Memory B cell (primary cell): Measurements from ENCODE around the gene BTAF1.

Experiments
- ATAC-seq: fragments of 150-1000 bp; cut with Tn5 transposase; 2 replicates; pipeline ENCODE4 v1.10.0; 2021; ENCODE audit warnings: low read depth, mild to moderate bottlenecking, moderate library complexity
- DNase-seq, 2 donors: peaks; one replicate each; pipeline ENCODE4 v3.0.0; 2022; ENCODE audit warnings: low spot score in 2 of 2
- H3K27ac Mint-ChIP-seq: one replicate; pipeline ENCODE4 v1.8.0; 2022; ENCODE audit warnings: mild to moderate bottlenecking, moderate library complexity, mixed read lengths
- H3K27me3 Mint-ChIP-seq: one replicate; pipeline ENCODE4 v1.8.0; 2022; ENCODE audit warnings: mixed read lengths
- H3K36me3 Mint-ChIP-seq: one replicate; pipeline ENCODE4 v1.8.0; 2022; ENCODE audit warnings: mild to moderate bottlenecking, mixed read lengths
- H3K4me1 Mint-ChIP-seq: one replicate; pipeline ENCODE4 v1.8.0; 2022; ENCODE audit warnings: mixed read lengths
- H3K4me3 Mint-ChIP-seq: one replicate; pipeline ENCODE4 v1.8.0; 2022; ENCODE audit warnings: mild to moderate bottlenecking, moderate library complexity, mixed read lengths
- H3K9me3 Mint-ChIP-seq: one replicate; pipeline ENCODE4 v1.8.0; 2022; ENCODE audit warnings: mixed read lengths

The BTAF1 gene

DNA sequence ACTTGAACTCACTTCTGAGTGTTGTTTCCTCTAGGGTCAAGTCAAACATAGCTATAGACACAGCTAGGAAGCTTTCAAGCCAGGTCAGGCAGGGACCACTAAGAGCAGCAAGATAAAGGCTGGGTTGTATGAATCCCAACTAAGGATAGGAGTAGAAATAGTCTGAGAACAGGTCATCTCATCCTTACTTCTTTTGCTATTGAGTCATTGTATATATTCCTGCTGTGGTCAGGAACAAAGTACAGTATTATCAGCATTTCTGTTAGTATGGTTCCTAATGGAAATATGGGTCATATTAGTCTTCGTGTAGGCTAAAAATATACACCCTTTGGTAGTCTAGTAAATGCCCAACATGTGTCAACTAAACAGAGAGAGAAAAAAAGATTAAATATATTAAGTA lies 145.3 kb downstream of the BTAF1 start:
- DNase-seq (no peak), ATAC-seq (no peak)
- H3K9me3 Mint-ChIP-seq: no peaks in the 10 kb centered on the region
- no peak overlapping the region for H3K27ac Mint-ChIP-seq
- no peak overlapping the region for H3K4me3 Mint-ChIP-seq
- no peaks in the 10 kb centered on the region for H3K4me1 Mint-ChIP-seq
- no peaks in the 10 kb centered on the region for H3K27me3 Mint-ChIP-seq
- peaks cover 3% of the 10 kb centered on the region for H3K36me3 Mint-ChIP-seq

- Mint-ChIP-seq H3K4me1 (no peaks in the 10 kb centered on the region), H3K27ac (no peak overlapping the region), H3K36me3 (peaks cover 19% of the 10 kb centered on the region), H3K27me3 (no peaks in the 10 kb centered on the region), H3K9me3 (no peaks in the 10 kb centered on the region), H3K4me3 (no peak overlapping the region)
- ATAC-seq: no peak
- DNase-seq: no peak
Measured at GRCh38 chr10:92074126-92074887, 150.7 kb downstream of the BTAF1 start.

- no peak for DNase-seq
- H3K27ac Mint-ChIP-seq: no peak overlapping the region
Measured at GRCh38 chr10:92075829-92076228, 152.3 kb downstream of the BTAF1 start.

GRCh38 chr10:92076722-92077121 lies 153.2 kb downstream of the BTAF1 start:
- peak overlapping the region; percentile 26 for H3K27ac Mint-ChIP-seq
- no peaks in the 10 kb centered on the region for H3K9me3 Mint-ChIP-seq
- ATAC-seq (no peak), DNase-seq (no peak)
- H3K4me1 Mint-ChIP-seq: no peaks in the 10 kb centered on the region
- peaks cover 31% of the 10 kb centered on the region for H3K36me3 Mint-ChIP-seq
- H3K27me3 Mint-ChIP-seq: no peaks in the 10 kb centered on the region
- H3K4me3 Mint-ChIP-seq: no peak overlapping the region

More at GRCh38 chr10:92075829-92076228, 152.3 kb downstream of the BTAF1 start:
- Mint-ChIP-seq H3K36me3 (peaks cover 25% of the 10 kb centered on the region), H3K27me3 (no peaks in the 10 kb centered on the region), H3K9me3 (no peaks in the 10 kb centered on the region), H3K4me1 (no peaks in the 10 kb centered on the region), H3K4me3 (no peak overlapping the region)
- no peak for ATAC-seq

DNA sequence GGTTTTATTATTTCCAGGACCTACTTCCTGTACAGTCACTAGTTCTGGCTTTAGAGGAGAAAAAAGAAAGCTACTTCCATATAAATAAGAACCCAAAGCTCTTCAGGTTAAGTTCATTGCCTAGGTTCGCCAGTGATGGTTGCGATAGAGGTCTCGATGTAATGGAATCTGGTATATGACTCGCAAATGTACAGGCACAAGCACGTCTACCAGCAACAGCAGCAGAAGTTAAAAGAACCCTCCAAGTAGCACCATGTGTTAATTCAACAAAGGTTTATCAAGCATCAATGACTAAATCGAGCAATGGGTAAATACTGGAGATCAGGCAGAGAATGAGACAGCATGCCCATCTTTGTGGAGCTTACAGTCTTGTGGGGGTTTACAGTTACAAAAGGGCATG lies 155.4 kb downstream of the BTAF1 start:
- H3K36me3 Mint-ChIP-seq: peaks cover 31% of the 10 kb centered on the region
- no peak for DNase-seq

More for the DNA sequence above, 155.4 kb downstream of the BTAF1 start:
- Mint-ChIP-seq H3K9me3 (no peaks in the 10 kb centered on the region), H3K4me1 (peaks cover 2% of the 10 kb centered on the region), H3K27me3 (no peaks in the 10 kb centered on the region), H3K27ac (no peak overlapping the region), H3K4me3 (no peak overlapping the region)
- no peak for ATAC-seq
